ENCODE data around the gene FZR1. TPM values are rescaled to one million over a fixed set of nuclear protein-coding genes. Genes with fewer than 3 reads are reported as not detected.
A peak's percentile ranks its signal among the peaks of the same experiment; 100 is the strongest.

FZR1 gene
- total and polyA plus RNA-seq, 2 of the 8 experiments (the other 6 are each of a cell fraction or from before 2014, with no cell fraction given): 21.6 to 35.5 TPM

DNA sequence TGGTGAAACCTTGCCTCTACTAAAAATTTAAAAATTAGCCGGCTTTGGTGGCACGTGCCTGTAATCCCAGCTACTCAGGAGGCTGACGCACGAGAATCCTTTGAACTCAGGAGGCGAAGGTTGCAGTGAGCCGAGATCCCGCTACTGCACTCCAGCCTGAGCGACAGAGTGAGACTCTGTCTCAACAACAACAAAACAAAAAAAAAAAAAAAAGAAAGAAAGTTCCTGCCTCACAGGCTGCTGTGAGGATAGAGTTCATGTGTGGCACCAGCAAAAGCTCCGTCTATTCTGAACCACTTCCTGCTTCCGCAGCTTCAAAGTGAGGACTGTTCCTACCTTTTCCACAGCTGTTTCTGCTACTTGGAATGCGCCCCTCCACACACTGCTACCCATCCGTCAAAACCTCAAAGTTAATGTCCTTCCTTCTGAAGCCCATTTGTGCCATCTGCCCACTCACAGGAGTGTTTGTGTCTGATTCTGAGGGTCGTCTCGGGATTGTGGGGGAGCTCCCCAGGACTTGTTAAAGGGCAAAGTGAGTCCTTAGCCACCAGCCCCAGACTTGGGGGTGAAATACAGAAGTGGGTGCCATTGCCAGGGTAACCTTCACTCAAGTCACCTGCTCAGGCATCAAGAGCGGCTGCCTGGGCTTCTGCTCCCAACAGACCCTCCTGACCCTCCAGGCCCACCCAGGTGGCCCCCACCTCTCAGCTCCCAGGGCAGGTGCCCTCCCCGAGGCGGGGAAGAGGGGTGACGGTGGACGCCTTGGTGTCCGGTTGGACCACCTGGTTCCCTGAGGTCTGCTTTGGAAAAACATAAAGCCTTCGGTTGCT lies 48.4 kb downstream of the FZR1 start:
- Histone ChIP-seq H3K4ac (replicated peaks; ENCODE audit: insufficient read length, low read depth, low read length) (no peak overlapping the region), H2BK12ac (ENCODE audit: low read depth, low read length) (peak overlapping the region; percentile 39; the same call in 1 of the 2 replicates), H3K4me3 (ENCODE audit: extremely low read depth in 1 of 4, insufficient read depth in 2 of 4, low read depth in 3 of 4, low read length in 4 of 4) (no peak overlapping the region), H2AFZ (ENCODE audit: low read length) (no peak overlapping the region), H3K4me2 (ENCODE audit: insufficient read depth in 1 of 2, low read depth in 2 of 2, low read length in 2 of 2) (no peak overlapping the region), H3K79me1 (ENCODE audit: low read depth, low read length) (peaks cover 7% of the 10 kb centered on the region), H4K91ac (replicated peaks; ENCODE audit: insufficient read length, low read length) (no peak overlapping the region), H3K23ac (ENCODE audit: insufficient read length) (no peak overlapping the region), H4K8ac (ENCODE audit: extremely low read depth, insufficient read depth, low read length) (no peak overlapping the region), H2AK5ac (ENCODE audit: low read depth, low read length) (no peak overlapping the region), H3K27me3 (replicated peaks in 1 of 4; ENCODE audit: control insufficient read depth in 3 of 4, extremely low read depth in 1 of 4, insufficient read depth in 3 of 4, low read length in 3 of 4) (peaks cover 0 to 10% (median 7%) of the 10 kb centered on the region in 4 experiments; a peak in 4 of 7 replicates), H2BK120ac (replicated peaks; ENCODE audit: low read depth, low read length) (no peak overlapping the region), H3K56ac (replicated peaks; ENCODE audit: insufficient read length, low read depth, low read length) (no peak overlapping the region), H3K23me2 (ENCODE audit: low read depth, low read length) (peaks cover 11% of the 10 kb centered on the region), H3K9ac (replicated peaks in 1 of 4; ENCODE audit: extremely low read depth in 1 of 4, low read depth in 3 of 4, low read length in 3 of 4) (no peak overlapping the region), H3K9me3 (ENCODE audit: insufficient read depth in 2 of 2, low read depth in 1 of 2, low read length in 1 of 2) (no peaks in the 10 kb centered on the region), H3K4me1 (replicated peaks in 1 of 4; ENCODE audit: control insufficient read depth in 3 of 4, insufficient read depth in 4 of 4, low read length in 3 of 4) (peaks cover 0 to 8% (median 6%) of the 10 kb centered on the region in 4 experiments; a peak in 5 of 7 replicates), H3K79me2 (ENCODE audit: control insufficient read depth in 1 of 2, insufficient read depth in 2 of 2, low read length in 2 of 2) (peaks cover 0 to 8% of the 10 kb centered on the region in 2 experiments; a peak in 1 of 4 replicates), H2BK20ac (ENCODE audit: low read length) (no peak overlapping the region), H4K20me1 (replicated peaks in 1 of 2; ENCODE audit: control insufficient read depth in 1 of 2, insufficient read depth in 2 of 2, low read length in 2 of 2) (peaks cover 10 to 25% of the 10 kb centered on the region in 2 experiments), H2BK15ac (ENCODE audit: low read length) (no peak overlapping the region), H2BK5ac (ENCODE audit: low read depth, low read length) (no peak overlapping the region), H4K5ac (ENCODE audit: insufficient read length, low read depth, low read length) (no peak overlapping the region), H3K14ac (ENCODE audit: insufficient read length) (no peak overlapping the region), H3K18ac (ENCODE audit: extremely low read depth, low read length) (no peak overlapping the region), H3K27ac (ENCODE audit: low read depth, low read length) (no peak overlapping the region), H3K36me3 (ENCODE audit: control insufficient read depth in 2 of 4, insufficient read depth in 4 of 4, low read length in 3 of 4) (no peaks in the 10 kb centered on the region)
- no peak for DNase-seq (ENCODE audit: low read depth in 1 of 2, low spot score in 2 of 2)
- FAIRE-seq: no peak
- WGBS, 2 experiments (ENCODE audit: extremely low coverage in 1 of 2, insufficient coverage in 1 of 2, insufficient read length in 1 of 2, insufficient replicate concordance in 2 of 2, low coverage in 1 of 2, low lambda C conversion rate in 2 of 2, missing lambda C conversion rate in 1 of 2): 91% methylated on average over 21 of the region's 21 CpGs; no CpG with 5 or more reads in 1 of the 2 experiments
- ChIA-PET CTCF (ENCODE audit: partially characterized antibody) (interaction anchor here (0.8 to 8.5 kb wide), 5 partner anchors 8 to 249 kb away, joined by 3 to 66 read pairs (median 3); no protein-coding TSS in a partner anchor), POLR2A (ENCODE audit: partially characterized antibody) (interaction anchor here (1.2 to 1.4 kb wide), 3 partner anchors 9 to 23 kb away, joined by 3 read pairs; no protein-coding TSS in a partner anchor)
- TF ChIP-seq KDM4A (IDR thresholded peaks at IDR 0.05; ENCODE audit: low read depth, low read length, severe bottlenecking) (no peak), CTBP2 (IDR thresholded peaks at IDR 0.05; ENCODE audit: borderline replicate concordance, insufficient read depth, insufficient read length, low read length) (no peak), KDM1A (IDR thresholded peaks at IDR 0.05; ENCODE audit: borderline replicate concordance, low read length) (no peak)
